ENCODE data around the gene CD58.

- no peak for TF ChIP-seq POLR2A (IDR thresholded peaks at IDR 0.05)
- TF ChIP-seq, protein P1, sequence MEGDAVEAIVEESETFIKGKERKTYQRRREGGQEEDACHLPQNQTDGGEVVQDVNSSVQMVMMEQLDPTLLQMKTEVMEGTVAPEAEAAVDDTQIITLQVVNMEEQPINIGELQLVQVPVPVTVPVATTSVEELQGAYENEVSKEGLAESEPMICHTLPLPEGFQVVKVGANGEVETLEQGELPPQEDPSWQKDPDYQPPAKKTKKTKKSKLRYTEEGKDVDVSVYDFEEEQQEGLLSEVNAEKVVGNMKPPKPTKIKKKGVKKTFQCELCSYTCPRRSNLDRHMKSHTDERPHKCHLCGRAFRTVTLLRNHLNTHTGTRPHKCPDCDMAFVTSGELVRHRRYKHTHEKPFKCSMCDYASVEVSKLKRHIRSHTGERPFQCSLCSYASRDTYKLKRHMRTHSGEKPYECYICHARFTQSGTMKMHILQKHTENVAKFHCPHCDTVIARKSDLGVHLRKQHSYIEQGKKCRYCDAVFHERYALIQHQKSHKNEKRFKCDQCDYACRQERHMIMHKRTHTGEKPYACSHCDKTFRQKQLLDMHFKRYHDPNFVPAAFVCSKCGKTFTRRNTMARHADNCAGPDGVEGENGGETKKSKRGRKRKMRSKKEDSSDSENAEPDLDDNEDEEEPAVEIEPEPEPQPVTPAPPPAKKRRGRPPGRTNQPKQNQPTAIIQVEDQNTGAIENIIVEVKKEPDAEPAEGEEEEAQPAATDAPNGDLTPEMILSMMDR (IDR thresholded peaks at IDR 0.05), result no peak
These were observed 37.4 kb downstream of the CD58 start for GRCh38 chr1:116533429-116533820.

Measured in Peyer's patch (tissue), 4 donors.